Measurements from ENCODE around the gene UNC5C.
A peak's percentile ranks its signal among the peaks of the same experiment; 100 is the strongest.

The UNC5C gene

DNA sequence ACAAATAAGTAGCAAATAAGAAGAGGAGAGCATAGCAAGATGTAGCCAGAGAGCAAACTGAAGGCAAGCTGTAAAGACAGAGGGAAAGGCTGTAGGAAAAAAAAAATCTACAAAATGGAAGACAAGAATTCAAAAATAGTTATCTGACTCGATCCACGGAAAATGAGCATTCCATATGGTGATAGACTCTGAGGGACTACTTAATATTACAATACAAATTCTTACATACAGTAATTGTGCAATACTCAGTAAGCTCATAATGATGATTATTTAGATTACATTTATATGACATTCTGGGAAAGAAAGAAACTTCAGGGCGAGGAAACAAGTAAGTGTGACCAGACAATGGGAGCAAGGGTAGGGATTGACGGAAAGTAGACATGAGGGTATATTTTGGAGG lies 102.6 kb downstream of the UNC5C start:
- DNase-seq: no peak
- Histone ChIP-seq H2AK5ac (ENCODE audit: low read length) (no peak overlapping the region), H3K4me2 (ENCODE audit: low read length) (no peak overlapping the region), H3K27me3 (ENCODE audit: insufficient read depth, low read length, poor library complexity) (no peaks in the 10 kb centered on the region), H3K9ac (ENCODE audit: low read length) (no peak overlapping the region), H4K5ac (ENCODE audit: low read length) (no peak overlapping the region), H3K23ac (ENCODE audit: low read length) (no peak overlapping the region), H2BK5ac (ENCODE audit: low read length) (no peak overlapping the region), H3K4me3 (ENCODE audit: low read length) (no peak overlapping the region), H3K27ac (ENCODE audit: low read depth, low read length) (no peak overlapping the region), H4K8ac (ENCODE audit: low read depth, low read length) (no peak overlapping the region), H3K79me2 (ENCODE audit: control insufficient read depth, insufficient read depth, low read length) (no peaks in the 10 kb centered on the region), H3K36me3 (ENCODE audit: control insufficient read depth, insufficient read depth, low read length) (no peaks in the 10 kb centered on the region), H3K18ac (ENCODE audit: low read length) (no peak overlapping the region), H2BK15ac (replicated peaks; ENCODE audit: low read depth) (no peak overlapping the region), H3K4me1 (ENCODE audit: control insufficient read depth, low read depth, low read length) (no peaks in the 10 kb centered on the region), H3K4ac (ENCODE audit: low read depth, low read length) (no peak overlapping the region), H3K56ac (ENCODE audit: low read length) (no peak overlapping the region), H3K79me1 (ENCODE audit: low read length) (no peaks in the 10 kb centered on the region), H2BK120ac (ENCODE audit: low read depth, low read length) (no peak overlapping the region)
- whole genome bisulfite sequencing (ENCODE audit: extremely low coverage, insufficient coverage, low lambda C conversion rate): no CpG with 5 or more reads among the region's 4 CpGs

DNA sequence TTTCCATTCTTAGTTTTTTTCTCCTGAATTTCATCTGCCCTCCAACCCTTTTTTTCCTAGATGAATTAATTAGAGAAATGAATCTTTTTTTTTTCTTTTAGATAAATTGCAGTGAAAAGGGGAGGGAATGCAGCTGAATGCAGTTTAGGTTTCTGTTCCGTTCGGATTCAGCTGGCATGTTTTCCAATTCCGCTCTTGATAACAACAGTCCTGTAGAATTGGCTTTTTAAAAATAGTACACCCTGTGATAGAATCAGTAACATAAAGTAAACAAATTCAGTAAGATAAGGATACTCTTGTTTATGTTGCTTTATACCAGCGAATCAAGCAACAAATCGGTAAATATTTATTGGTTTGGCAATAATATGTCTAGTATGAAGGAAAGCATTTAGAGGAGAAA lies 103.5 kb downstream of the UNC5C start:
- no peak overlapping the region for H3K27ac ChIP-seq (ENCODE audit: low read depth, low read length)
- no peak overlapping the region for H3K4ac ChIP-seq (ENCODE audit: low read depth, low read length)
- no peaks in the 10 kb centered on the region for H3K79me2 ChIP-seq (ENCODE audit: control insufficient read depth, insufficient read depth, low read length)
- H3K4me2 ChIP-seq (ENCODE audit: low read length): no peak overlapping the region
- H3K56ac ChIP-seq (ENCODE audit: low read length): no peak overlapping the region
- H3K27me3 ChIP-seq (ENCODE audit: insufficient read depth, low read length, poor library complexity): no peaks in the 10 kb centered on the region
- H3K4me1 ChIP-seq (ENCODE audit: control insufficient read depth, low read depth, low read length): no peaks in the 10 kb centered on the region
- no peak overlapping the region for H4K8ac ChIP-seq (ENCODE audit: low read depth, low read length)
- no peaks in the 10 kb centered on the region for H3K79me1 ChIP-seq (ENCODE audit: low read length)
- no peak overlapping the region for H4K5ac ChIP-seq (ENCODE audit: low read length)
- no peak overlapping the region for H3K18ac ChIP-seq (ENCODE audit: low read length)
- no peak overlapping the region for H2BK5ac ChIP-seq (ENCODE audit: low read length)
- no CpG with 5 or more reads among the region's 5 CpGs for WGBS (ENCODE audit: extremely low coverage, insufficient coverage, low lambda C conversion rate)
- no peaks in the 10 kb centered on the region for H3K36me3 ChIP-seq (ENCODE audit: control insufficient read depth, insufficient read depth, low read length)
- no peak overlapping the region for H3K4me3 ChIP-seq (ENCODE audit: low read length)
- no peak overlapping the region for H3K23ac ChIP-seq (ENCODE audit: low read length)
- no peak for DNase-seq
- no peak overlapping the region for H2BK15ac ChIP-seq (replicated peaks; ENCODE audit: low read depth)
- no peak overlapping the region for H2BK120ac ChIP-seq (ENCODE audit: low read depth, low read length)
- no peak overlapping the region for H3K9ac ChIP-seq (ENCODE audit: low read length)
- H2AK5ac ChIP-seq (ENCODE audit: low read length): no peak overlapping the region

DNA sequence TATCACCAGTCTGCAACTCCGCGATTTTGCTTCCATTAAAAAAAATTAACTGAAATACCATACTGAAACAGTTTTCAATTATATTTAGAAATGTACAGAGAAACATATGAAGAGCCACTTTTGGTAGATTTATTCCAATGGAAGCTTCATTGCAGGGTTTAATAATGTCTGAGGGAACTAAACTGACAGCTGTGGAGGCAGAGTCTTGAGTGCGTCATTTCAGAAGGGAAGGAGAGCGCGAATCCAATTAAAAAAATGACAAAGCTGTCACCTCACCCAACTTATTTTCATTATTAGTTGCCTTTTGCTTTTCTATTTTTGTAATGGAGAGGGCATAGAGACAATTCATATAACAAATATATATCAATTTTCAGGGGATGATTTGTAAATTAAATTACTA lies 104.0 kb downstream of the UNC5C start:
- Histone ChIP-seq H3K4ac (ENCODE audit: low read depth, low read length) (no peak overlapping the region), H3K4me3 (ENCODE audit: low read length) (no peak overlapping the region), H2AK5ac (ENCODE audit: low read length) (no peak overlapping the region), H3K27ac (ENCODE audit: low read depth, low read length) (no peak overlapping the region), H3K18ac (ENCODE audit: low read length) (no peak overlapping the region), H2BK15ac (replicated peaks; ENCODE audit: low read depth) (no peak overlapping the region), H3K4me2 (ENCODE audit: low read length) (no peak overlapping the region), H4K5ac (ENCODE audit: low read length) (no peak overlapping the region), H2BK5ac (ENCODE audit: low read length) (no peak overlapping the region), H3K36me3 (ENCODE audit: control insufficient read depth, insufficient read depth, low read length) (no peaks in the 10 kb centered on the region), H3K23ac (ENCODE audit: low read length) (no peak overlapping the region), H3K79me2 (ENCODE audit: control insufficient read depth, insufficient read depth, low read length) (no peaks in the 10 kb centered on the region), H3K4me1 (ENCODE audit: control insufficient read depth, low read depth, low read length) (no peaks in the 10 kb centered on the region), H4K8ac (ENCODE audit: low read depth, low read length) (no peak overlapping the region), H3K27me3 (ENCODE audit: insufficient read depth, low read length, poor library complexity) (no peaks in the 10 kb centered on the region), H3K56ac (ENCODE audit: low read length) (no peak overlapping the region), H2BK120ac (ENCODE audit: low read depth, low read length) (no peak overlapping the region), H3K79me1 (ENCODE audit: low read length) (no peaks in the 10 kb centered on the region), H3K9ac (ENCODE audit: low read length) (no peak overlapping the region)
- no peak for DNase-seq
- WGBS (ENCODE audit: extremely low coverage, insufficient coverage, low lambda C conversion rate): no CpG with 5 or more reads among the region's 5 CpGs

DNA sequence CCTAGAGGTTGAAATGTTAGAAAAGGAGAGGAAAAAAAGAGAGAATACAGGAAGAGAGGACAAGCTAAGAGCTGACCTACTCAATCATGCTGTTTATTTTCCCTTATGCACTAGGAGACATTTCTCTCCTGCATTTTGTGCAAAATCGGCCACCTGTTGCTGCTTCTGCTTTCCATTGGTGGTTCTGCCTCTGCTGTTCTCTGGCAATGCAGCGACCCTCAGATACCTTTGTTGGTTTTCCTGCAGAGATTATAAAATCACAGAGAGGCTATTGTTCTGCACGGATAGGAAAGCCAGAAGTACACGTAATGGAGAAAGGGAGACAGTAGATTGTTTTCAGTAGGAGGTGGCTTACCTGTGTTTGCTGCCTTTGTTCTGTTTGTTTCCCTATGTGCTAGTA lies 108.9 kb downstream of the UNC5C start:
- no peaks in the 10 kb centered on the region for H3K79me2 ChIP-seq (ENCODE audit: control insufficient read depth, insufficient read depth, low read length)
- no peak overlapping the region for H3K9ac ChIP-seq (ENCODE audit: low read length)
- no peaks in the 10 kb centered on the region for H3K27me3 ChIP-seq (ENCODE audit: insufficient read depth, low read length, poor library complexity)
- peak; percentile 9 for DNase-seq
- H2BK15ac ChIP-seq (replicated peaks; ENCODE audit: low read depth): no peak overlapping the region
- no peak overlapping the region for H3K4ac ChIP-seq (ENCODE audit: low read depth, low read length)
- H3K36me3 ChIP-seq (ENCODE audit: control insufficient read depth, insufficient read depth, low read length): no peaks in the 10 kb centered on the region
- no peaks in the 10 kb centered on the region for H3K79me1 ChIP-seq (ENCODE audit: low read length)
- H3K4me2 ChIP-seq (ENCODE audit: low read length): no peak overlapping the region
- H3K4me3 ChIP-seq (ENCODE audit: low read length): no peak overlapping the region
- no peak overlapping the region for H4K8ac ChIP-seq (ENCODE audit: low read depth, low read length)
- H3K56ac ChIP-seq (ENCODE audit: low read length): no peak overlapping the region
- no CpG with 5 or more reads among the region's 4 CpGs for WGBS (ENCODE audit: extremely low coverage, insufficient coverage, low lambda C conversion rate)
- no peak overlapping the region for H2AK5ac ChIP-seq (ENCODE audit: low read length)
- no peak overlapping the region for H2BK5ac ChIP-seq (ENCODE audit: low read length)
- no peak overlapping the region for H3K18ac ChIP-seq (ENCODE audit: low read length)
- no peak overlapping the region for H2BK120ac ChIP-seq (ENCODE audit: low read depth, low read length)
- H4K5ac ChIP-seq (ENCODE audit: low read length): no peak overlapping the region
- H3K27ac ChIP-seq (ENCODE audit: low read depth, low read length): no peak overlapping the region
- no peaks in the 10 kb centered on the region for H3K4me1 ChIP-seq (ENCODE audit: control insufficient read depth, low read depth, low read length)
- H3K23ac ChIP-seq (ENCODE audit: low read length): no peak overlapping the region

DNA sequence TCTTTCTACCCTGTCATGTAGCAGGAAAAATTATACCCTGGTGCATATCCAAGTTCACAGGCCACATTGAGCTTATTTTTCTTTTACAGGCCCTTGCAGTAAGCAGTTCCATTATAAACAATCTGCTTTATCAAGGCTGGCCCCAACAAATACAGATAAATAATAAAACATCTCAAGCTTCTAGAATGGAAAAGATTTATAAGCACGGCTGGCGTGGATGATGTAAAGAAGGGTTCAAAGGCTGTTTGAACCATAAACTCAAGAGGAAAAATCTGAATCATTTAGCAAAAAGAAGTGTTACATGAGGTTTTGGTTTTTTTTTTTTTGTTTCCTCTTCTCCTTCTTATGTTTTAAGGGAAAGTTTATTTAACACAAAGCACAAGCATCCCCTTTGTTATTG lies 109.7 kb downstream of the UNC5C start:
- no CpG with 5 or more reads among the region's 2 CpGs for WGBS (ENCODE audit: extremely low coverage, insufficient coverage, low lambda C conversion rate)
- no peak overlapping the region for H3K4me2 ChIP-seq (ENCODE audit: low read length)
- no peaks in the 10 kb centered on the region for H3K79me2 ChIP-seq (ENCODE audit: control insufficient read depth, insufficient read depth, low read length)
- H3K27ac ChIP-seq (ENCODE audit: low read depth, low read length): no peak overlapping the region
- H3K23ac ChIP-seq (ENCODE audit: low read length): no peak overlapping the region
- H3K18ac ChIP-seq (ENCODE audit: low read length): no peak overlapping the region
- no peaks in the 10 kb centered on the region for H3K36me3 ChIP-seq (ENCODE audit: control insufficient read depth, insufficient read depth, low read length)
- no peak overlapping the region for H3K56ac ChIP-seq (ENCODE audit: low read length)
- H3K4me3 ChIP-seq (ENCODE audit: low read length): no peak overlapping the region
- H2BK120ac ChIP-seq (ENCODE audit: low read depth, low read length): no peak overlapping the region
- no peak overlapping the region for H2BK15ac ChIP-seq (replicated peaks; ENCODE audit: low read depth)
- H3K4ac ChIP-seq (ENCODE audit: low read depth, low read length): no peak overlapping the region
- no peak overlapping the region for H3K9ac ChIP-seq (ENCODE audit: low read length)
- no peak for DNase-seq
- H2BK5ac ChIP-seq (ENCODE audit: low read length): no peak overlapping the region
- H3K79me1 ChIP-seq (ENCODE audit: low read length): no peaks in the 10 kb centered on the region
- no peaks in the 10 kb centered on the region for H3K4me1 ChIP-seq (ENCODE audit: control insufficient read depth, low read depth, low read length)
- H4K8ac ChIP-seq (ENCODE audit: low read depth, low read length): no peak overlapping the region
- no peak overlapping the region for H4K5ac ChIP-seq (ENCODE audit: low read length)
- H2AK5ac ChIP-seq (ENCODE audit: low read length): no peak overlapping the region
- H3K27me3 ChIP-seq (ENCODE audit: insufficient read depth, low read length, poor library complexity): no peaks in the 10 kb centered on the region

DNA sequence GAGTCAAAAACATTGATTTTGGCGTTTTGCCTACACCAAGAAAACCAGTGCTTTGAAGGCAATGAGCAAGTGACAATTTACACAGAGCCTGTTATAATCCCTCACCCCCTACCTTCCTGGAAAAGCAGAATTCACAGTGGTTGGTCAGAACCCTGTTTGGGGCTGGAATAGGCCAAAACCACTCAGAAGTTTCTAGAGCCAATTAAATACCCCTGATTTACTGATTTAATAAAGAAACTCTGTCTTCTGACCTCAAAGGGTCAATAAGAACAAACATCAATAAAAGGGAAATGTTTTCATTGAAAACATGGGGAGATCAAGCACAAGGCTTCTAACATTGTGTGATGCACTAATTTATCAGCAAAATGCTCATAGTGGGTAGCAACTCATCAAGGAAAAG lies 116.3 kb downstream of the UNC5C start:
- H3K23ac ChIP-seq (ENCODE audit: low read length): no peak overlapping the region
- no peak overlapping the region for H4K8ac ChIP-seq (ENCODE audit: low read depth, low read length)
- H3K79me1 ChIP-seq (ENCODE audit: low read length): no peaks in the 10 kb centered on the region
- no peak overlapping the region for H3K4ac ChIP-seq (ENCODE audit: low read depth, low read length)
- no peaks in the 10 kb centered on the region for H3K79me2 ChIP-seq (ENCODE audit: control insufficient read depth, insufficient read depth, low read length)
- no peaks in the 10 kb centered on the region for H3K36me3 ChIP-seq (ENCODE audit: control insufficient read depth, insufficient read depth, low read length)
- no peak overlapping the region for H4K5ac ChIP-seq (ENCODE audit: low read length)
- H3K27me3 ChIP-seq (ENCODE audit: insufficient read depth, low read length, poor library complexity): no peaks in the 10 kb centered on the region
- no peak overlapping the region for H3K18ac ChIP-seq (ENCODE audit: low read length)
- H3K27ac ChIP-seq (ENCODE audit: low read depth, low read length): no peak overlapping the region
- H3K9ac ChIP-seq (ENCODE audit: low read length): no peak overlapping the region
- H3K4me3 ChIP-seq (ENCODE audit: low read length): no peak overlapping the region
- no peak overlapping the region for H2AK5ac ChIP-seq (ENCODE audit: low read length)
- H3K4me1 ChIP-seq (ENCODE audit: control insufficient read depth, low read depth, low read length): no peaks in the 10 kb centered on the region
- H2BK15ac ChIP-seq (replicated peaks; ENCODE audit: low read depth): no peak overlapping the region
- DNase-seq: no peak
- no peak overlapping the region for H3K56ac ChIP-seq (ENCODE audit: low read length)
- no CpG with 5 or more reads among the region's 1 CpG for WGBS (ENCODE audit: extremely low coverage, insufficient coverage, low lambda C conversion rate)
- H3K4me2 ChIP-seq (ENCODE audit: low read length): no peak overlapping the region
- H2BK120ac ChIP-seq (ENCODE audit: low read depth, low read length): no peak overlapping the region
- H2BK5ac ChIP-seq (ENCODE audit: low read length): no peak overlapping the region

Data from mesendoderm (in vitro differentiated cells).